Measurements from ENCODE around the gene NDUFB7.
"Not testable (repeated sequence)": the region's sequence is repeated elsewhere in the genome, so short reads cannot be mapped to it uniquely, and the experiment has no call there.

NDUFB7 gene

DNA sequence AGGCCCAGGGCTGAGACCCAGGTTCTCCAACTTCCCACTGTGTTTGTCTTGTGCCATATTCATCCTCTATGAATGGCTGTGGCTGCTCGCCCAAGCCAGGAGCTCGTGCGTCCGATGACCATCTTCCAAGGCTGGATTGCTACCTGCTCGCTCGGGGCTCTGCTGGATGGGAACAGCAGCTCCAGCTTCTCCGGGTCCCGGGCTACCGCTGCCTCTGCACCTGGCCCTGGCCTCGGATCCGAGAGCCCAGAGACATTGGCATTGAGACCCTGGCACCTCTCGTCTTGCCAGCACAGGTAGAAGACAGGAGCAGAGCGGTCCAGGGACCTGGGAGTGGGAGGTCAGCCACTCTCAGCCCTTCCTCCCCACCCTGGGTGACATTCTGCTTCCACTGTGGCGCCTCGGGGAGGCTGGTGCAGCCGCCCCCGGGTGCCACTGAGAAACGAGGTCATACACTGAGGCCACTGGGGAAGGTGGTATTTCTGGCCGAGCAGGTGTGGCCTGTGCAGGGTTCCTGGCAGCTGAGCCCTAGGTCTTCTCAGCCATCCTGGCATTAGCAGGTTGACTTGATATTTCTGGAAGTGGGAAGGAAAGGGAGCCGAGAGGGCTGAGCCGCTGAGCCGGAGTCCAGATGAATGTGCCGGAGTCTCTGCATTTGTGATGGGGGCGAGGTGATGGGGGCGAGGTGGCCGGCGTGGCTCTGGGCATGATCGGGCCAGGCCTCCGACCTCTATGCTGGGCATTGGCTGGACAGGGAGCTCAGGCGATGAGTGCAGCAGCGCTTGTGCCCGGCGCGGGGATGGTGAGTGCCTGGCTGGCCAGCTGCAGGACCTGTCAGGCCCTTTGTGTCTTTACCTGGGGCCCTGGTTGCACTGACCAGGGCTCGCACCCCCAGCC lies 18.6 kb downstream of the NDUFB7 start:
- DNase-seq (ENCODE audit: low spot score) = no peak

DNA sequence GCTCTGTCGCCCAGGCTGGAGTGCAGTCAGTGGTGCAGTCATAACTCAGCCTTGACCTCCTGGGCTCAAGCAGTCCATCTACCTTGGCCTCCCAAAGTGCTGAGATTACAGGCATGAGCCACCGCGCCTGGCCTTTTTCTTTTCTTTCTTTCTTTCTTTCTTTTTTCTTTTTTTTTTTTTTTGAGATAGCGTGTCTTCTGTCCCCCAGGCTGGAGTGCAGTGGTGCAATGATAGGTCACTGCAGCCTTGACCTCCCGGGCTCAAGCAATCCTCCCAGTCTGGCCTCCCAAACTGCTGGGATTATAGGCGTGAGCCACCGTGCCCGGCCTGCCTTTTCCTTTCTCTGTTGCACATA lies 19.9 kb downstream of the NDUFB7 start:
- DNase-seq (ENCODE audit: low spot score) = not testable (repeated sequence)

DNA sequence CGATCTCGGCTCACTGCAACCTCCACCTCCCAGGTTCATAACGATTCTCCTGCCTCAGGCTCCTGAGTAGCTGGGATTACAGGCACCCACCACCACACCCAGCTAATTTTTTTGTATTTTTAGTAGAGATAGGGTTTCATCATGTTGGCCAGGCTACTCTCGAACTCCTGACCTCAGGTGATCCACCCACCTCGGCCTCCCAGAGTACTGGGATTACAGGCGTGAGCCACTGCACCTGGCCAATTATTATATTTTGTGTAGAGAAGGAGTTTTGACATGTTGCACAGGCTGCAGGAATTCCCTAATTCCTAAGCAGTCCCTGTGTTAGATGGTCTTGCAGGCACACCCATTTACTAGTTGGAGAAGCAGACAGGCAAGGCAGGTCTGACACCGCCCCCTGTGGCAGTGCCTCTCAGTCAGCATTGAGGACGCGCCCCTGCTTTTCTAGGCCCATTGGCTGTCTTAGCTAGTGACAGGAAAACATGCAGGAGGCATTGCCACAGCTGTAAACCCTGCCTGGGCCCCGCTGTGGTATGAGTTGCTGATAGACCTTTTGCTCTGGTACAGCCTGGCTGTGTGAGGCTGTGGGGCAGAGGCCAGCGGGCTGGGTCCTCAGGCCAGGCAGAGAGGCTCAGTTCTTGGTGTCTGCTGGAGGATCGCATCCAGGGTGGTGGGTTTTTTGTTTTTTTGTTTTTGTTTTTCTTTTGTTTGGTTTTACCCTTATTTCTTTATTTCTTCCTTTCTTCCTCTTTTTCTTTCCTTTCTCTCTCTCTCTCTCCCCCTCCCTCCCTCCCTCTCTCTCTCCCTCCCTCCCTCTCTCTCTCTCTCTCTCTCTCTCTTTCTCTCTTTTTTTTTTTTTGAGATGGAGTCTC lies 20.5 kb downstream of the NDUFB7 start:
- peak; percentile 16 for DNase-seq (ENCODE audit: low spot score)

DNA sequence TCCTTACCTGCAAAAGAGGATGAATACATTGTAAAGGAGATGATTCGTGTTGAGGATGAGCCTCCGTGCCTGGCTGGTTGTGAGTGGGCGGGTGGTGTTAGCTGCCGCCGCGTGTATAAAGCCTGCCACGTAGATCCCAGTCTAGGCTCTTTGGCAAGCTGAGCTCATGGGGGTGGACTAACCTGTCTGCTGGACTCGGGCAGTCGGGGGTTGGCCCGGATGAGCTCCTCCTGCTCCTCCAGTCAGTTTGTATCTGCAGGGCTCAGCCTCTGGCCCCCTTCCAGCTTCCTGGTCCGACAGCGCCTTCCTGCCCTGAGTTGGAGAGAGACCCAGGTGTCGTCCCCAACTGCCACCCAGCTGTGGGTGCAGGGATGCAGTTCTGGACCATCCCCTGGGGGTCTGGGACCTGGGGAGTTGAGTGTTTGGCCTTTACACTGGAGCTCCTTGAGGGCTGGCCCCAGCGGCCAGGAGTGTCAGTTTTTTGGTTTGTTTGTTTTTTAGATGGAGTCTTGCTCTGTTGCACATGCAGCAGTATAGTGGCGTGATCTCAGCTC lies 21.6 kb downstream of the NDUFB7 start:
- DNase-seq (ENCODE audit: low spot score) = no peak

DNA sequence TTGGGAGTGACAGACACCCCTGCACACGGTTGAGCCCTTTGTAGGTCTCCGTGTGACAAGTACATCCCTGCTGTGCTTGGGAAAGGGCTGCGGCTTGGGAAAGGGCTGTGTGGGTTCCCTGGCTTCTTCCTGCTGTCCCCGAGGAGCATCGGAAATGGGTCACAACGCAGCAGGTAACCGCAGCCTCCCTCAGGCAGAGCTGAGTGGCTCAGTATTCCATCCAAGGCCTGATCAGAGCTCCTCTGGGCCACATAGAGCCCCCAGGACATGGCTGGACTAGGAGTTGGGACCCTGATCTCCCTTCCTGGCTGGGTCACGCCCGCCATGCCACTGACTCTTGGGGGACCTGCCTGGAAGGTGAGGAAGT lies 26.2 kb downstream of the NDUFB7 start:
- no peak for DNase-seq (ENCODE audit: low spot score)

DNA sequence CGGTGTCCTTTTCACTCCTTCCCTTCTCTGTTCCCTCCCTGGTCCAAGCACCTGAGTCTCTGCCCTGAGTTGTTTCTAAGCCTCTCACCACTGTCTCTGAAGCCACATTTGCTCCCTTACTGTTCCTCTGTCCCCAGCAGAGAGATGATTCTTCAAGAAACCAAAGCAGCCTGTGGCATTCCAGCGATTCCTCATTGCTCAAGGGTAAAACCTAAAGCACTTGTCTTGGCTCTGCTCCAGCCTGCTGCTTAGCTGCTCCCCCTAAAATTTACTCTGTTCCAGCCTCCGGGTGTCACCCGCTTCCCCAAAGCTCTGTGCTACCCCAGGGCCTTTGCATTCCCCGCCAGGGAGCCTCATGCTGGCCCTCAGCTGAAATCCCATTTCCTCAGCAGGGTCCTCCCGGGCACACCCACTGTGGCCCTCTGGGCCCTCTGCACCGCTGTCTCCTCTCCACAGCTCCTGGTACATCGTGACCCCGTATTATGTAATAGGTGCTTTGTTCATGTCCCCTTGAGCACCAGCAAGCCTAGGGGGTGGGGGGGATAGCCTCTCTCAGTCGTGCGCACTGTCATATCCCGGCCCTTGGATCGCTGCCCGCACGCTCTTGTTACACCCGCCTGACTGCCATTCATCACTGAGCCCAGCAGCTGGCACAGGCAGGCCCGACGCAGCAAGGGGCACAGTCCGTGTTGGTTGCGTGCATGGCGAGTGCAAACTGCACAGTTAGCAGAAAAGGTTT lies 26.7 kb downstream of the NDUFB7 start:
- DNase-seq (ENCODE audit: low spot score) = no peak

DNA sequence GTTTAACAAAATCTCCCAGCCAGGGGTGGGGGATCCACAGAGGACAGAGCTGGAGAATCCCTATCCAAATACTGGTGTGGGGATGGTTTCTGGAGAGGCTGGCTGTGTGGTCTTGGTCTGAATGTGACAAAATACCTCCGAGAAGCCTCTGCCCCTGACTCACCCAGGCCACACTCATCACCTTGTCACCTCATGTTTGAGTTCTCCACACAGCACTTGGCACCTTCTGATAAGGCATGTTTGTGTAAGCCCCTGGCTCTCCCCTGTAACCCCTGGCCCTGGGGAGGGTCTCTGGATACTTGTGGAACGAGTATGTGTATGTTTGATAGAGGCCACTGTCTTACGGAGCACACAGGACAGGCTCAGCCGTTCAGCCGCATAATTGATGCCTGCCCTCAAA lies 27.8 kb downstream of the NDUFB7 start:
- no peak for DNase-seq (ENCODE audit: low spot score)

DNA sequence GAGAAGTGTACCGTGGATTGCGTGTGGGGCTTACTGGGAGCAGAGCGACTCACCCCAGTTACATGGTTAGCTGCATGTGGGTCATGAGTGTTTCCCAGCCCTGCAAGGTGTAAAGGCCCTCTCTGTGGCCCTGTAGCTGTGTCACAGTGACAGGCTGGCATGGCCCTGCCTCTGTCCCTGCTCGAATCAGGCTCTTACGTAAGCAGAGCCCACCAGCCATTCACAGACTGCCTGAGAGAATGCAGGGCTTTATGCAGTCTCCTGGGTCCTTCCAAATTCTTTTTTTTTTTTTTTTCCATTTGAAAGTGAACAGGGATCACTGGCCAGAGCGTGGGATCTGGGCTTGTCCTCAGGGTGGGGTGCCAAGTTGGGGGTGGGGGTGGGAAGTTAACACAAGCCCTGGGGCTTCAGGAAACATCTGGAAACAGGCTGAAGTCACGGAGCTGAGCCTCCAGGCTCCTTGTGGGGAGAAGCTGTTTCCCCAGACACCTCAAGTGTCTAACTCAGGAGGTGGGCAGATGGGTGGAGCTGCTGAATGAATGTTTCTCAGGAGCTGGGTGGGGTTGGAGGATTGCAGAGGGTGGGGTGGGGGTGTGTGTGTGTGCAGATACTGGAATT lies 29.0 kb downstream of the NDUFB7 start:
- no peak for DNase-seq (ENCODE audit: low spot score)

DNA sequence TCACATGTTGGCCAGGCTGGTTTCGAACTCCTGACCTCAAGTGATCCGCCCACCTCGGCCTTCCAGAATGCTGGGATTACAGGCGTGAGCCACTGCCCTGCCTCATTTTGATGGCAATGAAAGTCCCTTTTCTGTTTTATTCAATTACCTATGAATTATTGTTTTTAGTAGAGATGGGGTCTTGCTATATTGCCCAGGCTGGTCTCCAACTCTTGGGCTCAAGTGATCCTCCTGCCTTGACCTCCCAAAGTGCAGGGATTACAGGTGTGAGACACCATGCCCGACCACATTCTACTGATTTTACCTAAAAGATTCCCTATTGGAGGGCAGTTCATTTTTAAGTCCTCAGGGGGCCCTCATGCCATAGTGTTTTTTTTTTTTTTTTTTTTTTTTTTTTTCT lies 29.9 kb downstream of the NDUFB7 start:
- not testable (repeated sequence) for DNase-seq (ENCODE audit: low spot score)

DNA sequence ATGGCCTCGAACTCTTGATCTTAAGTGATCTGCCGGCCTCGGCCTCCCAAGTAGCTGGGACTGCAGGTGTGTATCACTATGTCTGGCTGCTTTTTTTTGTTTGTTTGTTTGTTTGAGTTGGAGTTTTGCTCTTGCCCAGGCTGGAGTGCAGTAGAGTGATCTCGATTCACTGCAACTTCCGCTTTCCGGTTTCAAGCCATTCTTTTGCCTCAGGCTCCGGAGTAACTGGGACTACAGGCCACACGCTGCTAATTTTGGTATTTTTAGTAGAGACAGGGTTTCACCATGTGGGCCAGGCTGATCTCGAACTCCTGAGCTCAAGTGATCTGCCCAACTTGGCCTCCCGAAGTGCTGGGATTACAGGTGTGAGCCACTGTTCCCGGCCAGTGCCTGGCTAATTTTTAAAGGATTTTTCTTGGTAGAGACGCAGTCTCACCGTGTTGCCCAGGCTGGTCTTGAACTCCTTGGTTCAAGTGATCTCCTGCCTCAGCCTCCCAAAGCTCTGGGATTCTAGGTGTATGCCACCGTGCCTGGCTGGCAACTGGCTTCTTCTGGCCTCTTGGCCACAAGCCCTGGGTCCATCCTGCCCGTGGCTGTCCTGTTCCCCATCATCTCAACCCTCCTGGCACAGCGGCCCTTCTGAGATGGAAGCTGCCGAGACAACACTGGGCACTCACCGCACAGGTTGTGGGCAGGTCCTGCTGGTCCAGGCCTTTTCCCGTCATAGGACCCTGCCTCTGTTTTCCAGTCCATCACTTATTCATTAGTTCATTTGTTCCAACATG lies 30.9 kb downstream of the NDUFB7 start:
- no peak for DNase-seq (ENCODE audit: low spot score)

DNA sequence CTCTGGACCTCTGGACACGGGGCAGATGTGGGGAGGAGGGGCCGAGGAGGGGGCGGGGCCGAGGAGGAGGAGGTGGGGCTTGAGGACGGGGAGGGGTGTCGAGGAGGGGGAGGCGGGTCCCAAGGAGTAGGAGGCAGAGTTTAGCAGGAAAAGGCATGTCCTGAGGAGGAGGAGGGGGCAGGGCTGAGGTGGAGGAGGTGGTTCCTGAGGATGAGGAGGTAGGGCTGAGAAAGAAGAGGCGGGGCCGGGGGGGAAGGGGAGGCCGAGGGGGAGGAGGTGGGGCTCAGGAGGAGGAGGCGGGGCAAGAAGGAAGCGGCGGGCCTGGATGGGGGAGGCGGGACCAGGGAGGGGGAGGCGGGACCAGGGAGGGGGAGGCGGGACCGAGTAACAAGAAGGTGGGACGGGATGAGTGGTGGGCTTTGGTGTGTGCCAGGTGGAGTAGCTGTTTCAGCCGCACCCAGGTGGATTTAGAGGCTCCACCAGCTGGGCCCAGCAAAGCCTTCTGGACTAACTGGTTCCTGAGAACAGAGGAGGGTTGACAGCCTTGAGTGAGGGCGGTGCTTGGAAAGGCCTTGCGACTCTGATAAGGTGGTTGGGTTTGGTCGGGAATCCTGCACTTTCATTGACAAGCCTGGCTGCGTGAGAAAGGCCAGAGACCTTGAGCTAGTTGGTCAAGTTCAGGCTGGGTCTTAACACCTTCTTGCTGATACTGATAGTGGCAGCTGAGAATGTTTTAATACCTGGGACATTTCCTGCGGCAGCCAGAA lies 34.8 kb downstream of the NDUFB7 start:
- no peak for DNase-seq (ENCODE audit: low spot score)

DNA sequence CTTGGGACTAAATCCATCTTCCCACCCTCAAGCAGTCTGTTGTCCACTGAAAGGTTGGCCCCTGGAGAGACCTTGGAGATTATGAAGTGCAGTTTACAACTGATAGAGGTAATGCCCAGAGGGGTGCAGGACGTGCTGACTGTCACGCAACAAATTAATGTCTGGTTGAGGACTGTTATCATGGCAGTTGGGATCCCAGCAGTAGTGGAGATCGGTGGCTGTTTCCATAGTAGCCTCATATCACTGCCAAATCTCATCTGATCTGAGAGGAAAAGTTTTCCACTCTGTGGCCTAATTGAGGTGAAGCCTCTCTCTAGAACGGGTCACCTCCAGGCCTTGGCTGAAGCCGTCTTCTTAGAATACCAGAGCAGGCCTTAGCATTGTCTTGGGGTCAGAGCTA lies 38.4 kb downstream of the NDUFB7 start:
- DNase-seq (ENCODE audit: low spot score) = no peak

DNA sequence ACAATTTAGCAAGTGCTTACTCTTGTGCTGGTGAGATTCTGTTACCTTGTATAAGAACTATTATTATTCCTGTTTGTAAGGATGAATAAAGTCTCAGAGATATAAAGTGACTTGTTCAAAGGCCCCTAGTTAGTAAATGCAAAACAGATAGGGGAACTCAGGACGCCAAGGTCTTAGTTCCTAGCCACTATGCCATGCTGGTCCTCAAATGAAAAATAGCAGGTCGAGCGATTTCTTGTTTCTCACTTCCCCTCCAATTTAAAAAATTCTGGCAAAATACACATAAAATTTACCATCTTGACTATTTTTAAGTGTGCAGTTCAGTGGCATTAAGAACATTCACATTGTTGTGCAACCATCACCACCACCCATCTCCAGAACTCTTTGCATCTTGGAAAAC lies 41.4 kb downstream of the NDUFB7 start:
- no peak for DNase-seq (ENCODE audit: low spot score)

DNA sequence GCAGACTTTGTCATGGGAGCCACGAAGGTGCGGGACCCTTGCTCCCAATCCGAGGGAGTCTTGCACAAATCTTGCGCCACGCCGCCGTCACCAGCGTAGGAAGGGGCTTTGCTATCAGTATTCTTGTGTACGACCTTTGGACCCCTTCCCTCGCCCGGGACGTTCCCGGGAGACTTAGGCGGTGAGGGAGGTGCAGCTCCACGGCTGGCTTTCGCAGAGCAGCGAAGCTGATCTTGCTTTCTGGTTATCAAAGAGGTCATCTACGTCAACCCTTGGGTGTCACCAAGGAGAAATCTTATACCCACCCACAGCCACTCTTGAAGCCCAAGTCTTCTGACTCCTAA lies 41.9 kb downstream of the NDUFB7 start:
- DNase-seq (ENCODE audit: low spot score) = peak; percentile 43

DNA sequence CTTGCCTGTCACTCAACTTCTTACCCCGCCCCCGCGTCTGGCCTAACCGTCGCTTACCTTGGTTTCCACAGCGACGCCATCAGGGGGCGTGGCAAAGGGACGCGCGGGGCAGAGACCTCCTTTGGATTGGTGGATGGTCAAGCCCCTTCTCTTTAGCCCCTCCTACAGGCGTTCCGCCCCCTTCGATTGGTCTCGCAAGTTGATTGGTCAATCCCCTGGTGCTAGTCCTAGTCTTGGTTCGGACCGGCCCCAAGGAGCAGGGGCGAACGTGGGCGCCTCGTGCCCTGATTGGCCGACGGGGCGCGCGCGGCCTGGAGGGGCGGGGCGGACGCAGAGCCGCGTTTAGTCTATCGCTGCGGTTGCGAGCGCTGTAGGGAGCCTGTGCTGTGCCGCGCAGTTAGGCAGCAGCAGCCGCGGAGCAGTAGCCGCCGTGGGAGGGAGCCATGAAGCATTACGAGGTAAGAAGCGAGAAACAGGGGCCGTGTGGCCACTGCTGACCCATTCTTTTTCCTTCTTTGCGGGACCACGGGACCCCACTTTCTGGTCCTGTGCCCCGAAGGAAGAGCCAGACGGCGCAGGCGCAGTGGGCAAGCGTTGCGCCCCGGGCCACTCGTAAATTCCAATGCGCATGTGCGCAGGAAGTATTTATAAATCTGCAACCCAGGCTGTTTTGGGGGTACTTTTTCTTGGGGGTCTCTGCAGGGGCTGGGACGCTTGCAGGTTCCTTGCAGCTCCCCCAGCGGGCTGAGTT lies 42.4 kb downstream of the NDUFB7 start, which contains the start of gene TECR:
TECR (plus strand) TSS at position 341 of the 751 bp plus-strand sequence; CDS start at position 444, 103 bp downstream.
- peak; percentile 99 for DNase-seq (ENCODE audit: low spot score)

DNA sequence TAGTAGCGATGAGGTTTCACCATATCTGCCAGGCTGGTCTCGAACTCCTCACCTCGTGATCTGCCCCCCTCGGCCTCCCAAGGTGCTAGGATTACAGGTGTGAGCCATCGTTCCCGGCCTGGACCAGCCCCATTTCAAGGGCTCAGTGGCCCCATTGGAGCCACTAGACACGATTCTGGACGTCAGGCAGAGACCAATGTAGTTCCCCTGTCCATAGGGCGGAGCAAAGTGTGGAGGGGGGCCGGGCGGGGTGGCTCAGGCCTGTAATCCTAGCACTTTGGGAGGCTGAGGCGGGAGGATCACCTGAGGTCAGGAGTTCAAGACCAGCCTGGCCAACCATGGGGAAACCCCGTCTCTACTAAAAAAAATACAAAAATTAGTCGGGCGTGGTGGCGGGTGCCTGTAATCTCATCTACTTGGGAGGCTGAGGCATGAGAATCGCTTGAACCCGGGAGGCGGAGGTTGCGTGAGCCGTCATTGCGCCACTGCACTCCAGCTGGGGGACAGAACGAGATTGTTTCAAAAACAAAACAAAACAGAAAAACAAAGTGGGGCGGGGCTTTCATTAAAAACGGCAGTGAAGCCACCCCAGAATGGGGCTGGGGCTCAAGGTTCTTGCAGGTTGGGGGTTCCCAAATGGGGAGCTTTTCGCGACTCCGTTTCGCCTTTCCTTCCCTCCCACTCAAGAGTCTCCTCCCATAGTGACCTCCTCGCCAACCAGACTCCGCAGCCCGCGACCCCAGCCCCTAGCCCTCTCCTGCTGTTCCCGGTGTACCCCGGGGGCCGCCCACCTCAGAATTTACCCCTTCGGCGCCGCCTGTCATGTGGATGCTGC lies 43.2 kb downstream of the NDUFB7 start:
- no peak for DNase-seq (ENCODE audit: low spot score)

DNA sequence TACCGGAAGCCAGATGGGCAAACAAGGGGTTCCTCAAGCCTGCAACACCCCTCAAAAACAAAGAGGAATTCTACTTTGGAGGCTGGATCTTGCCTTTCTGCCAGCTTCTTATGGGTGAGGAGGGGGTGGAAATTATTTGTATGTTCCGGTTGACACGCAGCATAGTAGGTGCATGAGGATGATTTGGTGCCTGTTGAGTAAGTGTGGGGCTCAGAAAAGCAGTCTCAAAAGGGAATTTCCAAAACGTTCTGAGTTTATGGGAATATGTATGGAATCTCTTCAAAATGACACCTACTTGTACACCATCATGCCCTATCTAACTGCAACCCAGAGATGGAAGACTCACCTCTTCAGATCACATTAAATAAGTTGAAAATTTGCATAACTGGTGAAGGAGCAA lies 45.4 kb downstream of the NDUFB7 start:
- DNase-seq (ENCODE audit: low spot score) = no peak

DNA sequence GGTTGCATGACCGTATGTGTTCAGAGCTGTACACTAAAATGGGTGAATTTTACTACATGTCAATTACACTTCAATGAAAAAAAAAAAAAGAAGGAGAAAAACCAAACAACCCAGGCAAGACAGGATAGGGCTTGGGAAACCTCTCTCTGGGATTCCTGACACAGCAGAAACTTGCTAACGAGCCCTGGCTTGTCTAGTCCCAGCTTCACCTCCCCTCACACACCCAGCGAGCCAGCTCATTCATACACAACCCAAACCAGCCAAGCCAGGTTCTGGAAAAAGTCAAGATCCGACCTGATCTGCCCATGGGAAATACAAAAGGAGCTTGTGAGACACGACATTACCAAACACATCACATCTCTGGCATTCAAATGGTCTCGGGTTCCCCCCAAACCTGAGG lies 46.1 kb downstream of the NDUFB7 start:
- DNase-seq (ENCODE audit: low spot score) = no peak

DNA sequence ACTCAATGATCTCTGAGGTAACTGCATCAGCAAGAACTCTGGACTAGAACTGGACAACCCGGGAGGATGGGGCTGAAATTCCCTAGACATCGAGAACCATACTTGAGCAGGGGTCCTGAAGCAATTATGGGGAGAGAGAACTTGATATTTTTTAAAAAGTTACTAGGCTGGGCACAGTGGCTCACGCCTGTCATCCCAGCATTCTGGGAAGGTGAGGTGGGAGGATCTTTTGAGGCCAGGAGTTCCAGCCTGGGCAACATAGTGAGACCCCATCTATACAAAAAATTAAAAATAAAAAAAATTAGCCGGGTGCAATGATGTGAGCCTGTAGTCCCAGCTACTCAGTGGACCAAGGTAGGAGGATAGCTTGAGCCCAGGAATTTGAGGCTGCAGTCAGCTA lies 51.3 kb downstream of the NDUFB7 start:
- DNase-seq (ENCODE audit: low spot score) = no peak

Data from RKO (cell line).